HEK293 (cell line): ENCODE data around the gene FAM81A.

Source experiments
- HOXA7 ChIP-seq: sonication (generic); formaldehyde crosslinking; IDR thresholded peaks from 2 replicates; pipeline ENCODE4 v1.8.1; 2022; ENCODE audit warnings: missing genetic modification reagents, borderline replicate concordance
- MZF1 ChIP-seq: fragments of 450-650 bp; formaldehyde crosslinking; IDR thresholded peaks from 2 replicates; pipeline ENCODE4 v1.5.1; 2017; ENCODE audit warnings: missing biosample characterization, missing genetic modification characterization, borderline replicate concordance
- YY1 ChIP-seq: fragments of 450-650 bp; formaldehyde crosslinking; IDR thresholded peaks from 2 replicates; pipeline ENCODE4 v1.5.1; 2018; ENCODE audit warnings: missing biosample characterization, missing genetic modification characterization
- ZBTB21 ChIP-seq: fragments of 450-650 bp; formaldehyde crosslinking; IDR thresholded peaks from 2 replicates; pipeline ENCODE4 v1.5.1; 2017; ENCODE audit warnings: missing biosample characterization, missing genetic modification characterization
- ZBTB8A ChIP-seq: fragments of 450-650 bp; formaldehyde crosslinking; IDR thresholded peaks from 2 replicates; pipeline ENCODE4 v1.5.1; 2016; ENCODE audit warnings: missing biosample characterization, missing genetic modification characterization
- ZFP37 ChIP-seq: fragments of 450-650 bp; formaldehyde crosslinking; IDR thresholded peaks from 2 replicates; pipeline ENCODE4 v1.5.1; 2016; ENCODE audit warnings: missing biosample characterization, missing genetic modification characterization
- TF ChIP-seq, protein P1 (sequence below): fragments of 450-650 bp; formaldehyde crosslinking; IDR thresholded peaks from 2 replicates; pipeline ENCODE4 v1.5.1; 2016; ENCODE audit warnings: missing biosample characterization, missing genetic modification characterization
- TF ChIP-seq, protein P2 (sequence below): fragments of 450-650 bp; formaldehyde crosslinking; IDR thresholded peaks from 2 replicates; pipeline ENCODE4 v1.5.1; 2016; ENCODE audit warnings: missing biosample characterization, missing genetic modification characterization, borderline replicate concordance

DNA sequence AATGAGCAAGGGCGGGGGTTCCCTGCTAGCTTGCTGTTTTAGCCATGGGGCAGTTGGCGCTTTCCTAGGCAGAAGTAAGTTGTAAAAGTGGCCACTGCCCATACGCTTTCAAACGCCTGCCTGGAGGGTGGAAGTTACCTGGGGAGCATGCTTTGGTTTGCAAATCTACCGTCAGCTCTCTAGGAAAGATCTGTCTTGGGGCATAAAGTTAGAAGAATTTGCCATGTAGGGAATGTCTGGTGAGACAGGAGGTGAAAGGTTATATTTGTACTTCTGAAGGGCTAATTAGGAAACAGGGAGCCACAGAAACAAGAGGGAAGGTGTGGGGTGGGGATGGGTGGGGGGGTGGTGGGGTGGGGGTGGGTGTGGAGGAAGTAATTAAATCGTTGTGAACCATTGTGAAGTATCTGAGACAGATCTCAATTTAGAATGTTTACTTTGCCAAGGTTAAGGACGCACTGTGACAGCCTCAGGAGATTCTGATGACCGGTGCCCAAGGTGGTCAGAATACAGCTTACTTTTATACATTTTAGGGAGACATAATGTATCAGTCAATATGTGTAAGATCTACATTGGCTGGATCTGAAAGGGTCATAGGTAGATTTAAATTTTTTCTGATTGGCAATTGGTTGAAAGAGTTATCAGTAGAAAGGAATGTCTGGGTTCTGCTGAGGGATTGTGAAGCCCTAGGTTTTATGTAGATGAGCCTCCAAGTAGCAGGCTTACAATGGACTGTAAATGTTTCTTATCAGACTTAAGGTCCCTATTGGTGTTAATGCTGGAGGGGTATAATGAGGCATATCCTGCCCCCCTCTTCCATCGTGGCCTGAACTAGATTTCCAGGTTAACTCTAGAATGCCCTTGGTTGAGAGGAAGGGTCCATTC is 111.6 kb downstream of the FAM81A start:
- TF ChIP-seq, protein P1, sequence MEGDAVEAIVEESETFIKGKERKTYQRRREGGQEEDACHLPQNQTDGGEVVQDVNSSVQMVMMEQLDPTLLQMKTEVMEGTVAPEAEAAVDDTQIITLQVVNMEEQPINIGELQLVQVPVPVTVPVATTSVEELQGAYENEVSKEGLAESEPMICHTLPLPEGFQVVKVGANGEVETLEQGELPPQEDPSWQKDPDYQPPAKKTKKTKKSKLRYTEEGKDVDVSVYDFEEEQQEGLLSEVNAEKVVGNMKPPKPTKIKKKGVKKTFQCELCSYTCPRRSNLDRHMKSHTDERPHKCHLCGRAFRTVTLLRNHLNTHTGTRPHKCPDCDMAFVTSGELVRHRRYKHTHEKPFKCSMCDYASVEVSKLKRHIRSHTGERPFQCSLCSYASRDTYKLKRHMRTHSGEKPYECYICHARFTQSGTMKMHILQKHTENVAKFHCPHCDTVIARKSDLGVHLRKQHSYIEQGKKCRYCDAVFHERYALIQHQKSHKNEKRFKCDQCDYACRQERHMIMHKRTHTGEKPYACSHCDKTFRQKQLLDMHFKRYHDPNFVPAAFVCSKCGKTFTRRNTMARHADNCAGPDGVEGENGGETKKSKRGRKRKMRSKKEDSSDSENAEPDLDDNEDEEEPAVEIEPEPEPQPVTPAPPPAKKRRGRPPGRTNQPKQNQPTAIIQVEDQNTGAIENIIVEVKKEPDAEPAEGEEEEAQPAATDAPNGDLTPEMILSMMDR (tag by site-specific recombination): no peak
- no peak for TF ChIP-seq ZBTB8A (tag by site-specific recombination)
- no peak for TF ChIP-seq ZBTB21 (tag by site-specific recombination)
- TF ChIP-seq YY1 (tag by site-specific recombination): no peak
- no peak for TF ChIP-seq MZF1
- no peak for TF ChIP-seq ZFP37 (tag by site-specific recombination)
- no peak for TF ChIP-seq HOXA7 (CRISPR knock-in tag)
- TF ChIP-seq, protein P2, sequence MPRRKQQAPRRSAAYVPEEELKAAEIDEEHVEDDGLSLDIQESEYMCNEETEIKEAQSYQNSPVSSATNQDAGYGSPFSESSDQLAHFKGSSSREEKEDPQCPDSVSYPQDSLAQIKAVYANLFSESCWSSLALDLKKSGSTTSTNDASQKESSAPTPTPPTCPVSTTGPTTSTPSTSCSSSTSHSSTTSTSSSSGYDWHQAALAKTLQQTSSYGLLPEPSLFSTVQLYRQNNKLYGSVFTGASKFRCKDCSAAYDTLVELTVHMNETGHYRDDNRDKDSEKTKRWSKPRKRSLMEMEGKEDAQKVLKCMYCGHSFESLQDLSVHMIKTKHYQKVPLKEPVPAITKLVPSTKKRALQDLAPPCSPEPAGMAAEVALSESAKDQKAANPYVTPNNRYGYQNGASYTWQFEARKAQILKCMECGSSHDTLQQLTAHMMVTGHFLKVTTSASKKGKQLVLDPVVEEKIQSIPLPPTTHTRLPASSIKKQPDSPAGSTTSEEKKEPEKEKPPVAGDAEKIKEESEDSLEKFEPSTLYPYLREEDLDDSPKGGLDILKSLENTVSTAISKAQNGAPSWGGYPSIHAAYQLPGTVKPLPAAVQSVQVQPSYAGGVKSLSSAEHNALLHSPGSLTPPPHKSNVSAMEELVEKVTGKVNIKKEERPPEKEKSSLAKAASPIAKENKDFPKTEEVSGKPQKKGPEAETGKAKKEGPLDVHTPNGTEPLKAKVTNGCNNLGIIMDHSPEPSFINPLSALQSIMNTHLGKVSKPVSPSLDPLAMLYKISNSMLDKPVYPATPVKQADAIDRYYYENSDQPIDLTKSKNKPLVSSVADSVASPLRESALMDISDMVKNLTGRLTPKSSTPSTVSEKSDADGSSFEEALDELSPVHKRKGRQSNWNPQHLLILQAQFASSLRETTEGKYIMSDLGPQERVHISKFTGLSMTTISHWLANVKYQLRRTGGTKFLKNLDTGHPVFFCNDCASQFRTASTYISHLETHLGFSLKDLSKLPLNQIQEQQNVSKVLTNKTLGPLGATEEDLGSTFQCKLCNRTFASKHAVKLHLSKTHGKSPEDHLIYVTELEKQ (tag by site-specific recombination): no peak
